Activated CD4-positive, alpha-beta T cell treated with anti-CD3 and anti-CD28 coated beads, Interleukin-2, amount 50 U/mL, for 16 hours (primary cell): ENCODE results near the gene MAB21L2.

Source experiments
- DNase-seq: peaks from one replicate; pipeline ENCODE4 v3.0.0-alpha.2; 2020

Gene MAB21L2

DNA sequence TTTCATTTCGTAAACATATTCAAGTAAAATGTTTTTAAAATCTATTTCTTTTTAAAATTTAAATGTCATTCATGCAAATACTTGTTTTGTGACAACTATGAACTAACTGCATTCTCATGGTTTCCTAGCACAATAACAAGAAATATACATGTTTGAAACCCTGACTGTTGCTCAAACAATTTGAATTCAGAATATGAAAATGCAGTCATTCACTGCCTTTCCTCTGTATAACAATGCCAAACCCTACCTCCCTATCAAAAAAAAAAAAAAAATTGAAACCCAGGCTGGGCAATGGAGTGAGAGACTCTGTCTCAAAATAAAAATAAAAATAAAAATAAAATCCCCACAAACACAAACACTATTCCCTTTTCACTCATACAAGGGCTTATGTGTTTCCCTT, 42.1 kb downstream of the MAB21L2 start:
- no peak for DNase-seq

GRCh38 chr4:150625033-150625432, 43.1 kb downstream of the MAB21L2 start:
- no peak for DNase-seq

DNA sequence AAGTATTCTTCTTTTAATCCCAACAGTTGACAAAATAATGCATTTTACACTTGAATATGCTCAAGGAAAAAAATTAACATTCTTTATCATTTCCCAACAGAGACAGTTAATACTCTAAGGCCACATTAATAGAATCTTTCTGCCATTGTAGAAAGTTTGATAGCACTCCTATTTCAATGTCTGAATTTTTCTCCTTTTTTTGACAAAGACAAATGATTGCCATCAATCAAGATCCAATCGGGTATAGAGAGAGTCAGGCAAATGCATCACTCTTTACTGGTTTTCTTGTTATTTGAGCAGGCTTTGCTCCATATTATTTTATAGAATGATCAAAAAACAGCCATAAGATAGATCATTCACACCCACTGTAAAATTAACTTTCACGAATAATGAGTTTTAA, 46.1 kb downstream of the MAB21L2 start:
- no peak for DNase-seq

DNA sequence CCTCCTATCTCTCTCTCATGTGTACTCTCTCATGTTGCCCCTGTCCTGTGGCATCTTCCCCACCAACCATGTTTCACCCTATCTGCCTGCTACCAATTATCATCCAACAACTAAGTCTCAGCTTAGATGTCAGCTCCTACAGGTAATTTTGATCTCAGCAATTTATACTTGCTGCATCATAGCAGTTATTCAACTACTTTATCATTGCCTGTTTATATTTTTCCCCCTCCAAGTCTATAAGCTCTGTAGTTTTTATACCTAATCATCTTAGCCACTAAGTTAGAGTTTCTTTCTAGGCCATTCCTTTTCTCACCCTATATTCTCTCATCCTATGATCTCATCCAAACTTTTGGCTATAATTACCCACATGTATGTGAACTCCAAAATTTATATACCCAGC, 50.7 kb downstream of the MAB21L2 start:
- DNase-seq, result no peak
